HG03159 (cell line): Measurements from ENCODE around the gene TMEM231.
"Not testable (repeated sequence)": the region's sequence is repeated elsewhere in the genome, so short reads cannot be mapped to it uniquely, and the experiment has no call there.

Source experiments
- ATAC-seq: cut with Tn5 transposase; IDR thresholded peaks from one replicate; pipeline ENCODE4 v1.9.1; 2021; ENCODE audit warnings: mild to moderate bottlenecking, moderate library complexity; ENCODE audit not compliant: unreplicated experiment

TMEM231 gene

DNA sequence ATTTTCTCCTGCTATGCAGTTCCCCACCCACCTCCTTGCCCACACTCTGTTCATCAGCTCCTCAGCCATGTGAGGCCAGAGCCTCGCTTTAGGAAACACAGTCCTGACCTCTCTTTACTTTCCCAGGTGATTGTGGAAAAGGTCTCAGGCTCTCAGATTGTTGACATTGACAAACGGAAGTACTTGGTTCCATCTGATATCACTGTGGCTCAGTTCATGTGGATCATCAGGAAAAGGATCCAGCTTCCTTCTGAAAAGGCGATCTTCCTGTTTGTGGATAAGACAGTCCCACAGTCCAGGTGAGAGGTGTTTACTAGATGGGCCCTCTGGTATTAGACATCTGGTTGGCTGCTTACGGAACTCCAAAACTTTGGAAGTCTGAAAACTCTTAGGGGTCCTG, 11.9 kb upstream of the TMEM231 start:
- no peak for ATAC-seq

DNA sequence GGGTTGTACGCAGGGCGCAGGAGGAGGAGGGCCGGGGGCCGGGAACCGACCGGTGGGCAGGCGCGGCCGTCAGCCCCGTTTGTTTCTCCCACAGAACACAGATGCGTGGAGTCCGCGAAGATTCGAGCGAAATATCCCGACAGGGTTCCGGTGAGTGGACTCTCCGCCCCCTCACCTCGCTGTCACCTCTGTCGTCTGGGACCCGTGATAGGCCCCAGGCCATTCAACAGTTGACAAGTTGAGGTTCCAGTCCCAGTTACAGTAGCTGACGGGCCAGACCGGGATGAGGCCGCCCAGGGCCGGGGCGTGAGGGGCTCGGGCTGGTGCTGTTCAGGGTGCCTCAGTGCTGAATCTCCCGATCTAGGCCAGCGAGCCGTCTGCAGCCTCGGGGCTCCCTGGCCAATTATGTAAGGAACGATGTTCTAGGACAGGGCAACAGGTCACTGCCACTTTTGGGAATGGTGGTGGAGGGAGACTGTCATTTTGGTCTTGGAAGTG, 10.8 kb upstream of the TMEM231 start:
- peak; percentile 4 for ATAC-seq

- peak; percentile 70 for ATAC-seq
Observed at GRCh38 chr16:75566040-75566757, 10.1 kb upstream of the TMEM231 start, which contains the start of gene GABARAPL2. Gene GABARAPL2, plus strand, starts transcription at chr16:75566379. Its CDS starts 108 bp downstream, at chr16:75566487.

- ATAC-seq: peak; percentile 22
Observed at GRCh38 chr16:75565640-75566039, 9.6 kb upstream of the TMEM231 start.

DNA sequence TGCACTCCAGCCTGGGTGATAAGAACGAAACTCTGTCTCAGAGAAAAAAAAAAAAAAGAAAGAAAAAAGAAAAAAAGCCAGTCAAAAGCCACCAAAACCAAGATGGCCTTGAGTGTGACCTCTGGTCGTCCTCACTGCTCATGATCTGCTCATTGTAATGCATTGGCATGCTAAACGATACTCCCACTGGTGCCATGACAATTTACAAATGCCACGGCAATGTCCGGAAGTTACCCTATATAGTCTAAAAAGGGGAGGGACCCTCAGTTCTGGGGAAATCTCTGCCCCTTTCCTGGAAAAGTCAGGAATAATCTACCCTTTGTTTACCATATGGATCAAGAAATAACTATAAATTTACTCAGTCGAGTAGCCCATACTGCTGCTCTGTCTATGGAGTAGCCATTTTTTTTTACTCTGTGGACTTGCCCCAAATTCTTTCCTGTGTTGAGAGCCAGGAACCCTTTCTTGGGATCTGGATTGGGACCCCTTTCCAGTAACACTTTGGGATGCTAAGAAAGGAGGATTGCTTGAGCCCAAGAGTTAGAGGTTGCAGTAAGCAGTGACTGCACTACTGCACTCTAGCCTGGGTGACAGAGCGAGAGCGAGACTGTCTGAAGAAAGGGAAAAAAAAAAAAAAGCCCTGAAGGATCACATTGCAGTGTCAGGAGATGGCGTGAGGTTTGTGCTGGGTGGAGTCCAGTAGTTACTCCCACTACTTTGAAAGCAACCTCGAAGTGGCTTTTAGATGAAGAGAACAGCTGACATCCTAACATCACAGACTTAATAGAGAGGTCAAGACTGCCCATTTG, 3.7 kb upstream of the TMEM231 start:
- ATAC-seq: no peak

- ATAC-seq: no peak
Observed at GRCh38 chr16:75558846-75559401, 2.9 kb upstream of the TMEM231 start.

GRCh38 chr16:75556431-75556950, 439 bp upstream of the TMEM231 start:
- no peak for ATAC-seq

DNA sequence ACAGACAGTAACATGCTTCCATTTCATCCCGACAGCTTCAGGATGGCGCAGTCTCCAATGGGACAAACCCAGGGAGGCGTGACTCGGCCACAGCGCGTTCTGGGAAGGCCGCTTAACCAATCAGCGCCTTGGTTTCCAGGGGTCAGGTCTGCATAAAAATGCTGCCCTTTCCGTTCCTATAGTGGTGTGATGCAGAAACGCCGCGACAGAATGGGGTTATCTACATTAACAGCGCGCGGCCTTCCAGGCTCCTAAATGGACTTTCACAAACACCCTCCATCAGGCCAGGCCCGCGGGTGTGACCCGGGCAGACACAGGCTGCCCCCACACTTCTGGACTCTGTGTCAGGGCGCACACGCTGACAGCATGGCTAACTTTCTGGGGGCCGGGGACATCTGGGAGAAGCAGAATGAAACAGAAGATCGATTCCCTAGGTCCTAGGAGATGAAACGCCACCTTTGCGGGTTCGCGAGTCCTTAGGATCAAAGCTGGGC, 792 bp downstream of the TMEM231 start:
- ATAC-seq: peak; percentile 17

DNA sequence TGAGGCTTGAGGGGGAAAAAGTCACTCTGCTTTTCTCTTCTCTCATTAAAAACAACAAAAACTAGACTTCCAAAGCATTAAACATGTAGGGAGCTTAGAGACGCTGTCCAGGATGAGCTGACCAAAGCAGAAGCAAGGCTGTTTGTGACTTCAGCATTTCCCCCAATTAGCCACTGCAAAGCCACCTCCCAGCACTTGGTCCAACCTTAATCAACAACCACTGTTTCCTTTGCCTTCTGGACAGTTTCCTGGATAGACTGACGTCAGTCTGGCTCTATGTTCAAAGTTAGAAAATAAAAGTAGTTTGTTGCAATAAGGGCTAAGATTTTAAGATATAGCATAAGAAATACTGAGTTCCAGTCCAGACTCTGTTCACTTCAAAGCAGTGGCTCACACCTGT, 3.1 kb downstream of the TMEM231 start:
- ATAC-seq: no peak

DNA sequence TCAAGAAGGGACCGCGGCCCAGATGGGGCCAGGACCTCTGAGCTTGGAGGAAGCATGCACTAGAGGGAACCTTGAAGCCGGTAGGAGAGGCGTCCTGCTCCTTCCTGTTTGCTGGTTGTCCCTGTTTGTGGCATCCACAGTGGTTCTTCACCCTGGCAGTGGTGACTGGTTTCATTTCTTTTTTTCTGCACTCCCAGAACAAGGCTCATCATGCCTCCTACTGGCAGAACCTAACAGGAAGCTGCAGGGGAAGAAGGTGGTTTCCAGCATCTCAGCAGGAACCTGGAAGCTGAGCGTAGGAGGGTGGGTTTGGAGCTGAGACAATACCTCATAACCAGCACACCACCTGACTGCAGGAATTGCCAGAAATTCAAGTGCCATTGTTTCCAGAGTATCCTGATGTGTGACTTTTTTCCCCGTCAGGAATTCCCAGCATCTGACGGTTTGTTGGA, 5.8 kb downstream of the TMEM231 start:
- peak; percentile 80 for ATAC-seq

DNA sequence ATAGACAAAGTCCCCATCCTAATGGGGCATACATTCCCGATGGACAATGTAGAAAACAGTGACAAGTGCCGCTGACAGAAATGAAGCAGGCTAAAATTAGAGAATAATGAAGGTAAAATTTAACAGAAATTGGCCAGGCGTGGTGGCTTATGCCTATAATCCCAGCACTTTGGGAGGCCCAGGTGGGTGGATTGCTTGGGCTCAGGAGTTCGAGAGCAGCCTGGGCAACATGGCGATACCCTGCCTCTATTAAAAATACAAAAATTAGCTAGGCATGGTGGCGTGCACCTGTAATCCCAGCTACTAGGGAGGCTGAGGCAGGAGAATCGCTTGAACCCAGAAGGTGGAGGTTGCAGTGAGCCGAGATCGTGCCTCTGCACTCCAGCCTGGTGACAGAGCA, 7.6 kb downstream of the TMEM231 start:
- not testable (repeated sequence) for ATAC-seq

DNA sequence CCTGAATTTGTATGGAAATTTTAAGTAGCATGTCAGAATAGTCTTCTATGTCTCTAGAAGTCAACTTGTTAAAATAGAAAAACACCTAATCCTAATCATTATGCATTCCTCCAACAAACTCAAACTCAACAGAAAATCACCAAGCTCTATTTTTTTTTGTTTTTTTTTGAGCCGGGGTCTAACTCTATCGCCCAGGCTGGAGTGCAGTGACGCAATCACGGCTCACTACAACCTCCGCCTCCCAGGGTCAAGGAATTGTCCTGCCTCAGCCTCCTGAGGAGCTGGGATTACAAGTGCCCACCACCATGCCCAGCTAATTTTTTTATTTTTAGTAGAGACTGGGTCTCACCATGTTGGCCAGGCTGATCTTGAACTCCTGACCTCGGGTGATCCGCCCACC, 9.8 kb downstream of the TMEM231 start:
- ATAC-seq: no peak

GRCh38 chr16:75545879-75546278, 10.2 kb downstream of the TMEM231 start:
- not testable (repeated sequence) for ATAC-seq

DNA sequence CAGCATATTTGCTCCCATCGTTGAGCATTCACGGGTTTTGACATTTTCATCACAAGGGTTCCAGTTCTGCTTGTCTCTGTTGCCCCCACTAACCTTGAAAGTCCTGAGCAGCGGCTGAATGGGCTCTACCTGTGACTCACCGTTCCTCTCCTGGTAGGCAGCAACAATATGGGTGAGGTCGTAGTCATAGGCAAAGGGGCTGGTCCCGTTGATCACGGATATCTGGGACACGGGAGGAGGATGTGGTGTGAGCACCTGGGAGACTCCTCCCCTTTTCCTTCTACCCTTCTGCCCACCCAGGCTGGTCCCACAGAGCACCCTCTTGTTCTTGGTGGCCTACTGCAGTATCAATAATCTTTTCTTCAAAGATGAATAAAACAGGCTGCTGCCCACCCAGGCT, 13.6 kb downstream of the TMEM231 start:
- not testable (repeated sequence) for ATAC-seq

DNA sequence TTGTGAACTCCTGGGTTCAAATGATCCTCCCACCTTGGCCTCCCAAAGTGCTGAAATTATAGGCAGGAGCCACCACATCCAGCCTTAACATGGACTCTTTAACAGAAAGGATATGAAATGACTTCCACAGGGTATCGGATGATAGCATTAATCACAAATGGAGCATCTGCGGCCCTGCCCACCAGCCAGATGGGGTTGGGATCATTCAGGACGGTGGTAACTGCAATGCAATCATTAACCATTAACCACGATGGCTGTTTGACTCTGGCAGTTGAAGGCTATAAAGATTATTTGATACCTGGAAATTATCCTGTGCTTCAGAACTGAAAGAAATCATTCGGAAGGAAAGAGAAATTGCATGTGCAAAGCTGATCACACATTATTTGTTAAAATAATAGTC, 14.8 kb downstream of the TMEM231 start:
- no peak for ATAC-seq

GRCh38 chr16:75538882-75539565, 17.0 kb downstream of the TMEM231 start:
- not testable (repeated sequence) for ATAC-seq

- no peak for ATAC-seq
Observed at GRCh38 chr16:75537776-75538175, 18.3 kb downstream of the TMEM231 start.

GRCh38 chr16:75535901-75536300, 20.2 kb downstream of the TMEM231 start, which contains the start of gene CHST5:
Gene CHST5, minus strand, starts transcription at chr16:75536108. Its CDS starts 5,724 bp downstream, at chr16:75530384.
- ATAC-seq: no peak

DNA sequence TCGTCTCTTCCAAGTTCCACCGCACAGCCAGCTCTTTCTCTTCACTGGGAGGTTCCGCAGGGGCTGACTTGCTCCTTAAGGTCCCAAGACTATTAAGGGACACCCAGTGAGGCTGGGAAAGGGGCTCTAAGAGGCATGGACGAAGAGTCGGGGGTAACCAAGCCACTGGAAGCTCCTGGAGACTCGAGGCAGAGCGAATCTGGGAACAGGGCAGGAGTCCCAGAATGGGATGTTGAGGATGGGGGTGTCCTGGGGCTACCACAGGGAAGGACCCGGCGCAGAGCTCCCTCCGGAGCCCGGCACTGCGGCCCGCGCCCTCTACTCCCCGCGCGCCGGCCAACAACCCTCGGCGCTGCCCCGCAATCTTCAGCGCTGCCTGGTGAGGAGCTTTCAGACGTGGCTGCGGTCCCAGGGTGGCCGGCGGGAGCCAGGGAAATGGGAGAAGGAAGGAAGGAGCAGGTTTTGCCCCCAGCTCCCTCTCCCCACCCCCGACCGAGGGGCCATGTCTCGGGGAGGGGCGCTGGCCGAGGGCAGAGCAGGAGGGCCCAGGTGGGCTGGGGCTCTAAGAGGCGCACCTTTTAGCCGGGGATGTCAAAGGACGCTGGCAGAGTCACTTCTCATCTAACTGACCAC, 20.7 kb downstream of the TMEM231 start:
- no peak for ATAC-seq
